ENCODE measurements around the gene STAG2.
"Not testable (repeated sequence)": the region's sequence is repeated elsewhere in the genome, so short reads cannot be mapped to it uniquely, and the experiment has no call there.

STAG2 gene

DNA sequence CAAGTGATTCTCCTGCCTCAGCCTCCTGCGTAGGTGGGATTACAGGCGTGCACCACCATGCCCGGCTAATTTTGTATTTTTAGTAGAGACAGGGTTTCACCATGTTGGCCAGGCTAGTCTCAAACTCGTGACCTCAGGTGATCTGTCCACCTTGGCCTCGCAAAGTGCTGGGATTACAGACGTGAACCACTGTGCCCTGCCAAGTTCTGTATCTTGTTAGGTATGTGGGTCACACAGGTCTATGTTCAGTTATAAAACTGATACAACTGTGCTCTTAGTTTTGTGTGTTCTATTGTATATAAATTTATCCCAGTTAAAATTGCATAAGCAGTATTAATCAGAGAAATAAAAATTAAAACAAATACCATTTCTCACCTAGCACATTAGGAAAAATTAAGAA lies 122.9 kb downstream of the STAG2 start:
- DNase-seq, result not testable (repeated sequence)

DNA sequence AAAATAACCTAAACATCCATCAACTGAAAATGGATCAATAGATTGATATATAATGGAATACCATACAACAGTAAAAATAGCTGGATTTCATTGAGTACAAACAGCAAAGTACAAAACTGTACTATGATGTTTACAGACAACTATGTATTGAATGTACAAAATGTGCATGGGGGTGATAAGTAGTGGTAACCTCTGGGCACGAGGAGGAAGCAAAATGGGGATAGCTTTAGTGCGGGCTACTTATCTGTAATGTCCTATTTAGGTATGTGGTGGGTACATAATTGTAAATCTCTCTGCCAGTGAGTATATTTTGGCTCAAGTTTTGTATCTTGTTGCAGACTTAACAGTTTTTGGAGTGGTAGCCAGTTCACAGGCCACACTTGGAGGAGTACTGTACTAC lies 123.6 kb downstream of the STAG2 start:
- no peak for DNase-seq

DNA sequence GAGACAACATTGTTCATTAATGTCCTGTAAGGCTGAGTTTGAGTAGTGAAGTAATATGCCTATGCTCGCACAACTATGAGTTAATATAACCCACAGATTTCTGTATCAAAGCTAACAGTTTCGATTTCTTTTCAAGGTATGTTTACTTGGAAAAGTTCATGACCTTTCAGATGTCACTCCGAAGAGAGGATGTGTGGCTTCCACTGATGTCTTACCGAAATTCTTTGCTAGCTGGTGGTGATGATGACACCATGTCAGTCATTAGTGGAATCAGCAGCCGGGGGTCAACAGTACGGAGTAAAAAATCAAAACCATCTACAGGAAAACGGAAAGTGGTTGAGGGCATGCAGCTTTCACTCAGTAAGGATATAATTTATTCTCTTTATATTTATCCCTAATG lies 124.9 kb downstream of the STAG2 start:
- no peak for DNase-seq

DNA sequence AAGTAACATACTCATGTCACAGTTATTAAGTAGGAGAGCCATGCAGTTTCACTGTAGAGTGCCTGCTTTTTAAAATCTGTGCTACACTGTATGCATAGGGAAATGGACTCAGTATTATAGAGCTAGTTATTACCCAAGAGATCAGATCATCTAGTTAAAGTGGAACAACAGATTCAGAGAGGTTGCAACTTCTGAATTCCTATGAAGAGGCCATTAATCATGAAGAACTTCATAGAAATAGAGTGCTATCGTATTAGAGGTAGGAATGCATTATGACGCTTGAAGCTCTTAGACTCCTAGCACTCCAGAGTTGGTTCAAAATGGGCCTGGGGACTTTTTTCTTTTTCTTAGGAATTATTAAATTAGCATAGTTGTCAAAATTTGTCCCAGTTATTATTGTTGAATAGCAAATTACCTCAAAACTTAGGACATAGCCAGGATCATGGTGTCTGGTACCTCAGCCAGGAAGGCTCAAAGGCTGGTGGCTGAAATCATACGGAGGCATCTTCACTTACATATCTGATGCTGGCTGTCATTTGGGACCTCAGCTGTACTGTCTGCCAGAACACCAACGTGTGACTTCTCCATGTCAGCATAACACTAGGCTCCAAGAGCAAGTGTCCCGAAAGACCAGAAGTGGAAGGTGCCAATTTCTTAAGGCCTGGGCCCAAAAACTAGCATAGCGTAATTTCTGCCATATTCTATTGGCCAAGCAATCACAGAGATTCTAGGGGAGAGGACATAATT lies 125.7 kb downstream of the STAG2 start:
- DNase-seq, result no peak

DNA sequence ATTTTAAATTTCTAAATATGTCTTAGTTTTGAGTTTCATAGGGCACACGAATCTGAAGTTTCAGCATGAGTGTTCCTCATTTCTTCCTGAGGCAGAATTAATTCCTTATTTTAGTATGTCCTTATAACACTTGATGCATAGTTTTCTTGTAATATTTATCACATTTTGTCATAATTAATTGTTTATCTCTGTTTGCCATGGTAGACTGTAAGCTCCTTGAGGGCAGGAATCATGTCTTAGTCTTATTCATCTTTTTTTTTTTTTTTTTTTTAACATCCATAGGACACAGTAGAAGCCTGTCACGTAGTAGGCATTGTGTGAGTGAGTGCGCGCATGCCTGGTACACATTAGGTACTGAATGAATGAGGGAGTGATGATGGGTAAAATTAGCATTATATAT lies 131.7 kb downstream of the STAG2 start:
- no peak for DNase-seq

DNA sequence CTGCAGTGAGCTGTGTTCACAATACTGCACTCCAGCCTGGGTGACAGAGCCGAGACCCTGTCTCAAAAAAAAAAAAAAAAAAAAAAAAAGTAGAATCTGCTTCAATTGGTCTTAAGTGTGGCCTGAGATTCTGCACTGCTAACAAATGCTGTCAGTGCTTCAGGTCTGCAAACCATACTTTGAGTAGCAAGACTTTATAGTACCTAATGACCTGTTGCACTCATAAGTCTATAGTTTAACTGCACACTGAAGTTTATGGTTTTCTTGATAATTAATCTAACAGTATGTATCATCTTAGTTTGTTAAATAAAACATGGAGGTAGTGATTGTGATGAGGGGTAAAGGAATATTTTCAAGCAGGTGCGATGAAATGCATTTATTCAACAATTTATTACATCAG lies 135.6 kb downstream of the STAG2 start:
- DNase-seq, result no peak

DNA sequence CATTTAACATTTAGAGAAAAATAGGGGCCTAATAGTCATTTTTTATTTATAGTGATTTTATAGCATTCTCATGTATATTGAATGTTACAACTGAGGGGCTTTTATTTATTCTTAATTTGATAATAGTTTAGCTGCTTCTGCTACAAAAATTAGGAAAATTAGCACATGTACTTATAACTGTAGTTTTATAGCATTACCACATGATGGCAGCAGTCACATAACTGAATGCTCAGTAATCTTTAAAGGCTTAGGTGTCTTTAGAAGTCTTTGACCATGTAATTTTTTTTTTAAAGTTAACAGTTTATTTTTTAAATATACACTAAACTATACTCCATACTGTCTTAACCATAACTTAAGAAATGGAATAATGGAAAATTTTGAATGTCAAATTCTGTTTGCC lies 136.6 kb downstream of the STAG2 start:
- peak; percentile 51 for DNase-seq

DNA sequence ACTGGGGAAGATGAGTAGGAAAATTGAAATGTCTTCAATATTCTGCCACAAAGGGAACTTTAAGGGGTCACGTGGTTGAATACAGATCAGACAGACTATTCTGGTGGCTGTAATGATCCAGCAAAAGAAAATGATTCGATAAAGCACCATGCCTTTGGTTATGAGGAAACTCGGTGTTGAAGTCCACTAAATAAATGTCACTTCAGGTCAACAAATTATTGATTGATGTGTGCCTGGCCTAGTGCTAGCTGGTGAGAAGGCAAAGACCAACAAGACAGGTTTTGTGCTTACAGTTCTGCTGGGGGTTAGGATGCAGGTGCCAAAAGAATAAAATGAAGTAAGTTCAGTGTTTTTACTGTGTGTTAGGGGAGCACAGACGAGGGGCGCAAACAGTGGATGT lies 142.5 kb downstream of the STAG2 start:
- no peak for DNase-seq

DNA sequence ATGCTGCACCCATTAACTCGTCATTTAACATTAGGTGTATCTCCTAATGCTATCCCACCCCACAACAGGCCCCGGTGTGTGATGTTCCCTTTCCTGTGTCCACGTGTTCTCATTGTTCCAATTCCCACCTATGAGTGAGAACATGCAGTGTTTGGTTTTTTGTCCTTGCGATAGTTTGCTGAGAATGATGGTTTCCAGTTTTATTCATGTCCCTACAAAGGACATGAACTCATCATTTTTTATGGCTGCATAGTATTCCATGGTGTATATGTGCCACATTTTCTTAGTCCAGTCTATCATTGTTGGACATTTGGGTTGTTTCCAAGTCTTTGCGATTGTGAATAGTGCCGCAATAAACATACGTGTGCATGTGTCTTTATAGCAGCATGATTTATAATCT lies 143.0 kb downstream of the STAG2 start:
- not testable (repeated sequence) for DNase-seq

DNA sequence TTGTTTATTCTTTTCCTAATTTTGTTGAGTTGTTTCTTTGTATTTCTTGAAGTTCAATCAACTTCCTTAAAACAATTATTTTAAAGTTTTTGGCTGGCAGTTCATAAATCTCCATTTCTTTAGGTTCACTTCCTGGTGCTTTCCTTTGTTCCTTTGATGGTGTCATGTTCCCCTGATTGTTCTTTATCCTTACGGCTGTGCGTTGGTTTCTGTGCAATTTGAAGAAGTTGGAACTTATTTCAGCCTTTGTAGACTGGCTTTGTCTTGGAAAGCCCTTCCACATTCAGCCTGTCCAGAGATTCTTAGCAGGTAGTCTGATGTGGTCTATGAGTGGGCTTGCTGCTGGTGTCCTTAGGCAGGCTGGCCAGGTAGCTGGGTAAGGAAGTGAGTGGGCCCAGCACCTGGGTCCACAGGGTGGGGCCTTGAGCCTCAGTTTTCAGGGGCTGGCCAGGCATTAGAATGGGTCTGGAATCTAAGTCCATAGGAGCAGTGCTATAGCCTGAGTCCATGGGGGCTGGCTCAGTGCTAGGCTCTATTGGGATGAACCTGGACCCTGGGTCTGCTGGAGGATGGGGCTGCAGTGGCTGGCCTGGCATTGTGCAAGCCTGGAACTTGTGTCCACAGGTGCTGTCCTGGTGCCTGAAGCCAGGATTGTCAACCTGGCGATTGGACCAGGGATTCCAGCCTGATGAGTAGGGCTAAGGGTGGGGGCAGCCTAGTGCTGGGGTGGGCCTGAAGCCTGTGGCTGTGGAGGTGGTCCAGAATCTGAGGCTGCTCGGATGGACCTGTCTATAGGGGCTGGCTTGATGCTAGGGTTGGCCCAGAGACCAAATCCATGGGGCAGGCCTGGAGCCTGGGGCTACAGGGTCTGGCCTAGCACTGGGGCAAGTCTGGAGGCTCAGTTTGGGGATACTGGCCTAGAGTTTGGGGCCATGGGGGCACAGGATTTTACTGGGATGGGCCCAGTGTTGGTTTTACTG lies 152.4 kb downstream of the STAG2 start:
- DNase-seq, result no peak

DNA sequence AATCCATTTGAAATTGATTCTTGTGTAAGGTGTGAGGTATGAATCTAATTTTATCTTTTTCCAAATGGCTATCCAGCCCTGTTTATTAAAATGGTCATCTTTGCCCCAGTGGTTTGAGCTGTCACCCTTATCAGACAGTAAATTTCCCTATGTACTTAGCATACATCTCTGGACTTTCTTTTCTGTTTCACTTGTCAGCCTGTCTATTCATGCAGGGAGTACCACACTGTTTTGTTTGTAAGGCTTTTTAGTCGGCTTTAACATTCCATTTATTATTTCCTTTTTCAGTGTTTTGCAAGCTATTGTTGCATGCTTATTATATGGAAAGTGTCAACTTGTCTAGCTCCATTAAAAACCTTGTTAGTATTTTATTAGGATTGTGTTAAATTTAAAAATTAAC lies 155.8 kb downstream of the STAG2 start:
- no peak for DNase-seq

DNA sequence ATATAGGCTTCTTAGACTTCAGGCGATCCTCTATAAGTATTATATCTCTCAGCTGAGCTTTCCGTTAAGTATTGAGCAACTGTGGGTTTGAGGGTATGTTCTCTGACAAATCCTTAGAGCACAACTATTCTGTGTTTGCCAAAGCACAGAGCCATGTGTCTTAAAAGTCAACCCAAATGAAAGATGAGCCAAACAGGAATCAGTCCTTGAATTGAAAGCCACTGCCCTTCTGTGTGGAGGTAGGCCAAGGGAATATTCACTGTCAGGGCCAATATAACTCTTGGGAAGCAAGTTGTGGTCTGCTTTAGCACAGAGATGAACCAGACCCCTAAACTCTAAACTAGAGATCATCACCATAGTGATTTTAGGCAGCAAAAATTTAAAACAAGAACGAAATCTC lies 164.0 kb downstream of the STAG2 start:
- DNase-seq, result no peak

DNA sequence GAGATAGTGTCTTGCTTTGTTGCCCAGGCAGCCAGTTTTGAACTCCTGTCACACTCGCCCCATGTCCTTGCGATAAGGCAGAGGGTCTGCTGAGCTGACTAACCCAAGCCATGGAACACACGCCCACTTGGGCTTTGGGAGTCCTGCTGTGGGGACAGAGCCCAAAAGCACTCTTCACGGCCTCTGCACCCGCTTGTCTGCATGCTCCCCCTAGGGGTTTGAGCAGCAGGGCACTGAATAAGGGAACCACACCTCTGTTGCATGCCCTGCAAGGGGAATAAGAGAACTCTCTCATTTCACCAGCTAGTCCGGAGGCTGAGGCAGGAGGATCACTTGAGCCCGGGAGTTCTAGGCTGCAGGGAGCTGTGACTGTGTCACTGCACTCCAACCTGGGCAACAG lies 166.0 kb downstream of the STAG2 start:
- DNase-seq, result peak; percentile 31

DNA sequence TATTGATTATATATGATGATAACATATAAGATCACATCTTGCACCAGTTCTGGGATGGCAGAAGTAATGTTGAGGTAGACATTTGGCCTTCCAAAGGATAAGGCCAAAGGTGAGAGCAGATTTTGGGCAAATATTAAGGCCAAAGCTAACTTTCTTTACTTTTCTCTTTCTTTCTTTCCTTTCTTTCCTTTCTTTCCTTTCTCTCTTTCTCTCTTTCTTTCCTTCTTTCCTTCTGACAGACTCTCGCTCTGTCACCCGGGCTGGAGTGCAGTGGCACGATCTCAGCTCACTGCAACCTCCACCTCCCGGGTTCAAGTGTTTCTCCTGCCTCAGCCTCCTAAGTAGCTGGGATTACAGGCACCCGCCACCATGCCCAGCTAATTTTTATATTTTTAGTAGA lies 170.9 kb downstream of the STAG2 start:
- not testable (repeated sequence) for DNase-seq

DNA sequence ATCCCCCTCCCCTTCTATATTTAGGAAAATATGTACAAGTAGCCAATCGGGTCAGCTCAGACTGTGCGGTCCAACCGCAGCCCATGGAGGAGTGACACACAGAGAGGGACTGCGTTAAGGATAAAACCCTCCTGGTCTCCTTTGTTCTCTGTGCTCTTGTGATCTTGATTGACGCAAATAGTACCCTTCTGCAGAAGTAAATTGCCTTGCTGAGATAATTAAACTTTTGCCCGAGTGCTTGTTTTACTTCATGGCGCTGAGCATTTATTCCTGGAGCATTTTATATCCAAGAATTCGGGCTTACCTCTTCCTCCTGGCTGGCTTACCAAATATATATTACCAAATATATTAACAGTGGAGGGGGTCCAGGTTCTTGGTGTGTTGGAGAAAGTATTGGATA lies 184.2 kb downstream of the STAG2 start:
- DNase-seq, result no peak

DNA sequence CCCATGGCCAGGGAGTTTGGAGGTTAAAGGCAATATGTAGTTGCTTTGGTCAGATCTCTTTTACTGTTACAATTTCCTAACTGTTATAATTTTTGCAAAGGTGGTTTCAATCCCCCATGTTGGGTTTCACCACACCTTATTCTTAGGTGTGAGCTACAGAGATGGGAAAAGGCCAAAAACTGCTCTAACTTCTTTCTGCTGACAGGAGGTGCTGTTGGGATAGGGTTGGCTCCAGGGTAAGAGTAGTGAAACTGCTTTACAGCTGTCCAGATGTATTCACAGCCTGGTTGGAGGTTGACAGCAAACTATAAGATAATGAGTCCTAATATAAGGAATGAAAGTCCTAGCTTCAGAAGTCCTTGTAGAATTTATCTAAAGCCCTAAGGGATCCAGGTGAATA lies 189.7 kb downstream of the STAG2 start:
- DNase-seq, result no peak
